Common myeloid progenitor, CD34-positive (primary cell): ENCODE measurements around the gene SLC7A6.
A peak's percentile ranks its signal among the peaks of the same experiment; 100 is the strongest.

Experiments used
- CTCF ChIA-PET: fragments of 350-600 bp; sonication (Branson Sonifier 250); formaldehyde crosslinking; loops from one replicate; lab custom pipeline; 2021; ENCODE audit warnings: antibody characterized with exemption; lab: Charles Lee
- POLR2A ChIA-PET: fragments of 350-600 bp; sonication (Branson Sonifier 250); formaldehyde crosslinking; loops from one replicate; lab custom pipeline; 2021; ENCODE audit warnings: antibody characterized with exemption; lab: Charles Lee
- DNase-seq, 3 donors: peaks; one replicate each; pipeline versions ENCODE4 v3.0.0 to v3.0.0-alpha.2; 2013
- H3K27ac ChIP-seq, 2 experiments: 1 replicate in 1 of 2; 2 replicates in 1 of 2; pipeline ENCODE4 v1.7.0; 2013; ENCODE audit warnings: inconsistent platforms in 2 of 2, low read length in 2 of 2, mild to moderate bottlenecking in 2 of 2, low read depth in 1 of 2, moderate library complexity in 1 of 2; ENCODE audit not compliant: severe bottlenecking in 2 of 2, insufficient read depth in 1 of 2, poor library complexity in 1 of 2
- H3K27me3 ChIP-seq, 5 experiments: replicated peaks in 2 of 5; 1 replicate in 3 of 5; 2 replicates in 2 of 5; pipeline versions ENCODE4 v1.6.1 to v1.7.0; 2013; ENCODE audit warnings: low read length in 4 of 5, mild to moderate bottlenecking in 2 of 5, moderate library complexity in 2 of 5, inconsistent platforms in 1 of 5; ENCODE audit not compliant: insufficient read depth in 5 of 5, control insufficient read depth in 4 of 5
- H3K36me3 ChIP-seq, 4 experiments: 1 replicate in 2 of 4; 2 replicates in 2 of 4; pipeline versions ENCODE4 v1.6.1 to v1.7.0; 2013; ENCODE audit warnings: low read length in 3 of 4, control low read depth in 1 of 4, mild to moderate bottlenecking in 1 of 4; ENCODE audit not compliant: control insufficient read depth in 4 of 4, insufficient read depth in 4 of 4
- H3K4me1 ChIP-seq, 4 experiments: 1 replicate in 3 of 4; 2 replicates in 1 of 4; pipeline versions ENCODE4 v1.6.1 to v1.7.1; 2013; ENCODE audit warnings: low read length in 3 of 4, mild to moderate bottlenecking in 3 of 4, control low read depth in 1 of 4, inconsistent platforms in 1 of 4, moderate library complexity in 1 of 4; ENCODE audit not compliant: control insufficient read depth in 4 of 4, insufficient read depth in 4 of 4; ENCODE audit errors: control extremely low read depth in 1 of 4
- H3K4me3 ChIP-seq, 7 experiments: 1 replicate in 4 of 7; 2 replicates in 3 of 7; pipeline versions ENCODE4 v1.5.1 to v1.7.0; 2013; ENCODE audit warnings: mild to moderate bottlenecking in 7 of 7, low read length in 6 of 7, moderate library complexity in 6 of 7, inconsistent platforms in 2 of 7, low read depth in 2 of 7, control low read depth in 1 of 7; ENCODE audit not compliant: insufficient read depth in 4 of 7, control insufficient read depth in 1 of 7; ENCODE audit errors: extremely low read depth in 1 of 7
- H3K9me3 ChIP-seq, 5 experiments: 1 replicate in 4 of 5; 2 replicates in 1 of 5; pipeline versions ENCODE4 v1.6.1 to v1.7.1; 2013; ENCODE audit warnings: low read length in 4 of 5, mild to moderate bottlenecking in 2 of 5, inconsistent platforms in 1 of 5, low read depth in 1 of 5, moderate library complexity in 1 of 5; ENCODE audit not compliant: control insufficient read depth in 4 of 5, insufficient read depth in 2 of 5; ENCODE audit errors: control extremely low read depth in 1 of 5
- WGBS: methylation state at CpG from one replicate; pipeline ENCODE4 v1.1.5; 2013; ENCODE audit not compliant: insufficient coverage; 5-methylcytosine and 5-hydroxymethylcytosine counted together

The SLC7A6 gene

GRCh38 chr16:68283801-68284598, 19.7 kb downstream of the SLC7A6 start:
- WGBS: 36% methylated on average over 8 of the region's 9 CpGs
- Histone ChIP-seq H3K9me3 (no peaks in the 10 kb centered on the region), H3K27me3 (no peaks in the 10 kb centered on the region)

GRCh38 chr16:68284847-68285246, 20.5 kb downstream of the SLC7A6 start:
- 0% methylated on average over 2 of the region's 5 CpGs for WGBS
- DNase-seq: peak; percentile 39 to 83 (median 76)
- peak overlapping the region in 1 of 2 experiments; percentile 80 for H3K27ac ChIP-seq
- ChIA-PET CTCF (interaction anchor here (0.7 to 5.0 kb wide), 10 partner anchors 10 to 51 kb away, joined by 3 to 82 read pairs (median 4); partner anchors contain the start of gene SLC7A6), POLR2A (interaction anchor here (0.5 to 0.6 kb wide), 2 partner anchors 47 to 734 kb away, joined by 3 to 4 read pairs; no protein-coding TSS in a partner anchor)
- peaks cover 38 to 75% (median 66%) of the 10 kb centered on the region in 4 experiments for H3K4me1 ChIP-seq
- H3K27me3 ChIP-seq: no peaks in the 10 kb centered on the region
- H3K9me3 ChIP-seq: no peaks in the 10 kb centered on the region
- H3K36me3 ChIP-seq: peaks cover 0 to 35% (median 0%) of the 10 kb centered on the region in 4 experiments
- peak overlapping the region in 5 of 7 experiments; percentile 27 to 52 (median 37) for H3K4me3 ChIP-seq

More at GRCh38 chr16:68283801-68284598, 19.7 kb downstream of the SLC7A6 start:
- no peak for DNase-seq
- Histone ChIP-seq H3K4me1 (peaks cover 31 to 71% (median 58%) of the 10 kb centered on the region in 4 experiments), H3K36me3 (peaks cover 0 to 36% (median 0%) of the 10 kb centered on the region in 4 experiments), H3K27ac (peak overlapping the region in 1 of 2 experiments; percentile 80), H3K4me3 (peak overlapping the region in 5 of 7 experiments; percentile 13 to 52 (median 33))
- ChIA-PET POLR2A (interaction anchor here (0.5 to 1.3 kb wide), 3 partner anchors 8 to 735 kb away, joined by 3 to 4 read pairs (median 3); partner anchors contain the start of genes PRMT7 and SLC7A6OS), CTCF (interaction anchor here (0.6 to 5.0 kb wide), 9 partner anchors 9 to 45 kb away, joined by 3 to 82 read pairs (median 4); partner anchors contain the start of gene SLC7A6)

DNA sequence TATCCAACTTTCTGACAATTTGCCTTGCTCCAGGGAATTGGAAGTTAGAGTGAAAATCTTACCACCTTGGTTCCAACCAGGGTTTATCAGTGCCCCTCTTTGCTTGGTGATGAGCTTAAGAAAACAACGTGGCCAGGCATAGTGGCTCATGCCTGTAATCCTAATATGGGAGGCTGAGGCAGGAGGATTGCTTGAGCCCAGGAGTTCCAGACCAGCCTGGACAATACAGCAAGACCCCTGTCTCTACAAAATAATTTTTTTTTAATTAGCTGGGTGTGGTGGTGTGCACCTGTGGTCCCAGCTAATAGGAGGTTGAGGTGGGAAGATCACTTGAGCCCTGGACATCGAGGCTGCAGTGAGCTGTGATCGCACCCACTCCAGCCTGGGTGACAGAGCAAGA, 21.4 kb downstream of the SLC7A6 start:
- ChIA-PET CTCF (interaction anchor here (0.8 to 5.0 kb wide), 14 partner anchors 8 to 51 kb away, joined by 3 to 82 read pairs (median 4); partner anchors contain the start of gene SLC7A6), POLR2A (interaction anchor here (0.6 to 1.2 kb wide), 2 partner anchors 9 to 16 kb away, joined by 3 read pairs; no protein-coding TSS in a partner anchor)
- Histone ChIP-seq H3K27me3 (no peaks in the 10 kb centered on the region), H3K4me3 (peak overlapping the region in 2 of 7 experiments; percentile 29 to 33), H3K36me3 (peaks cover 0 to 40% (median 2%) of the 10 kb centered on the region in 4 experiments), H3K27ac (peak overlapping the region in 1 of 2 experiments; percentile 80), H3K4me1 (peaks cover 43 to 80% (median 75%) of the 10 kb centered on the region in 4 experiments), H3K9me3 (no peaks in the 10 kb centered on the region)
- WGBS: 75% methylated on average over 2 of the region's 3 CpGs
- DNase-seq: no peak

GRCh38 chr16:68286153-68287074, 22.1 kb downstream of the SLC7A6 start:
- Histone ChIP-seq H3K9me3 (no peaks in the 10 kb centered on the region), H3K4me1 (peaks cover 45 to 86% (median 82%) of the 10 kb centered on the region in 4 experiments), H3K4me3 (peak overlapping the region in 3 of 7 experiments; percentile 29 to 62 (median 33)), H3K27ac (peak overlapping the region in 1 of 2 experiments; percentile 80), H3K36me3 (peaks cover 2 to 48% (median 9%) of the 10 kb centered on the region in 4 experiments), H3K27me3 (no peaks in the 10 kb centered on the region)
- WGBS: 22% methylated on average over 5 of the region's 12 CpGs
- POLR2A ChIA-PET: interaction anchor here (0.6 to 1.9 kb wide), 4 partner anchors 9 to 23 kb away, joined by 3 to 7 read pairs (median 3); partner anchors contain the start of gene SLC7A6
- CTCF ChIA-PET: interaction anchor here (0.6 to 5.0 kb wide), 14 partner anchors 8 to 1057 kb away, joined by 3 to 82 read pairs (median 4); partner anchors contain the start of gene SLC7A6
- peak in 2 of 3 donors; percentile 65 to 75 for DNase-seq

- peak in 2 of 3 donors; percentile 49 to 74 for DNase-seq
- ChIA-PET POLR2A (interaction anchor here (1.9 kb wide), 1 partner anchor 24 kb away, joined by 7 read pairs; the partner anchor contains the start of gene SLC7A6), CTCF (interaction anchor here (0.6 to 5.7 kb wide), 4 partner anchors 13 to 1056 kb away, joined by 3 to 41 read pairs (median 4); partner anchors contain the start of gene SLC7A6)
- H3K36me3 ChIP-seq: peaks cover 4 to 50% (median 18%) of the 10 kb centered on the region in 4 experiments
- H3K9me3 ChIP-seq: no peaks in the 10 kb centered on the region
- H3K4me1 ChIP-seq: peaks cover 47 to 95% (median 88%) of the 10 kb centered on the region in 4 experiments
- H3K27ac ChIP-seq: peak overlapping the region in 1 of 2 experiments; percentile 18
- 34% methylated on average over 9 of the region's 11 CpGs for WGBS
- H3K27me3 ChIP-seq: no peaks in the 10 kb centered on the region
- peak overlapping the region in 3 of 7 experiments; percentile 12 to 22 (median 17) for H3K4me3 ChIP-seq
Observed at GRCh38 chr16:68287276-68288251, 23.2 kb downstream of the SLC7A6 start.
